Gastroesophageal sphincter (tissue), 4 donors: ENCODE data around the gene CEP112. TPM values are rescaled to one million over a fixed set of nuclear protein-coding genes. Genes with fewer than 3 reads are reported as not detected.

ENCODE experiments used
- ATAC-seq: fragments of 150-250 bp; one replicate; pipeline ENCODE4 v1.9.1; 2016; ENCODE audit warnings: mild to moderate bottlenecking, moderate library complexity
- H3K27ac ChIP-seq, 4 donors: fragments of 200-600 bp; sonication (generic) in 3 of 4; 1 replicate in 3 of 4; 2 replicates in 1 of 4; pipeline ENCODE4 v1.5.1; 2016 to 2019
- H3K27me3 ChIP-seq: fragments of 200-600 bp; sonication (generic); one replicate; pipeline ENCODE4 v1.5.1; 2019
- H3K36me3 ChIP-seq, 2 donors: fragments of 200-600 bp; sonication (generic); one replicate each; pipeline ENCODE4 v1.5.1; 2019; ENCODE audit warnings: control low read depth in 1 of 2
- H3K4me1 ChIP-seq, 3 donors: fragments of 200-600 bp; sonication (generic); 1 replicate in 2 of 3; 2 replicates in 1 of 3; pipeline ENCODE4 v1.5.1; 2016 to 2019; ENCODE audit warnings: control low read depth in 2 of 3
- H3K4me3 ChIP-seq, 2 donors: fragments of 200-600 bp; sonication (generic); one replicate each; pipeline ENCODE4 v1.5.1; 2019; ENCODE audit warnings: mild to moderate bottlenecking in 1 of 2, moderate library complexity in 1 of 2
- H3K9me3 ChIP-seq, 3 donors: fragments of 200-600 bp; sonication (generic); one replicate each; pipeline ENCODE4 v1.5.1; 2017 to 2019; ENCODE audit warnings: control low read depth in 2 of 3
- CTCF ChIP-seq, 4 experiments: fragments of 200-600 bp in 2 of 4; fragments of 450-650 bp in 2 of 4; sonication (generic) in 1 of 4; IDR thresholded peaks; one replicate each; pipeline ENCODE4 v1.5.1; 2017 to 2019; ENCODE audit warnings: antibody characterized with exemption in 4 of 4, mild to moderate bottlenecking in 2 of 4, moderate library complexity in 2 of 4
- EP300 ChIP-seq: sonication (generic); formaldehyde crosslinking; IDR thresholded peaks from one replicate; pipeline ENCODE4 v1.6.1; 2017; ENCODE audit warnings: antibody characterized with exemption, mild to moderate bottlenecking
- POLR2A ChIP-seq, 2 donors: fragments of 450-650 bp; IDR thresholded peaks; one replicate each; pipeline ENCODE4 v1.6.1; 2017; ENCODE audit warnings: antibody characterized with exemption in 2 of 2, mild to moderate bottlenecking in 2 of 2, moderate library complexity in 1 of 2
- POLR2AphosphoS5 ChIP-seq: sonication (generic); formaldehyde crosslinking; IDR thresholded peaks from one replicate; pipeline ENCODE4 v1.6.1; 2017; ENCODE audit warnings: antibody characterized with exemption
- WGBS, 2 donors: methylation state at CpG; one replicate each; pipeline ENCODE4 v1.1.5; 2018; ENCODE audit warnings: low coverage in 1 of 2; 5-methylcytosine and 5-hydroxymethylcytosine counted together
- total RNA-seq, 4 donors: library from RNA; depleted of rRNA; stranded (reverse); fragments of >200 nt; gene quantifications; one replicate each; pipeline ENCODE4 v1.1.0, GENCODE V29; 2016

The CEP112 gene
- total RNA-seq, 4 donors from 2014 or later, result 21.9 to 38.2 (median 27.0) TPM

- TF ChIP-seq POLR2A (IDR thresholded peaks at IDR 0.05), result no peak
- no peak for TF ChIP-seq EP300
- no peak for TF ChIP-seq POLR2AphosphoS5
- no peak for TF ChIP-seq CTCF (IDR thresholded peaks at IDR 0.05)
- Histone ChIP-seq H3K9me3 (no peaks in the 10 kb centered on the region), H3K36me3 (no peaks in the 10 kb centered on the region), H3K27ac (no peak overlapping the region), H3K27me3 (no peaks in the 10 kb centered on the region), H3K4me1 (no peaks in the 10 kb centered on the region), H3K4me3 (no peak overlapping the region)
- WGBS, 2 donors, result 95 to 96% methylated on average over 2 to 4 of the region's 4 CpGs
- no peak for ATAC-seq
Observed at GRCh38 chr17:65855675-65856074, 336.3 kb downstream of the CEP112 start.

GRCh38 chr17:65855245-65855644, 336.7 kb downstream of the CEP112 start:
- 71% methylated on average over 2 of the region's 2 CpGs; no CpG with 5 or more reads in 1 of the 2 donors for WGBS, 2 donors
- no peaks in the 10 kb centered on the region for H3K27me3 ChIP-seq
- no peak overlapping the region for H3K27ac ChIP-seq
- no peak for ATAC-seq
- H3K36me3 ChIP-seq, result no peaks in the 10 kb centered on the region
- TF ChIP-seq EP300, result no peak
- TF ChIP-seq POLR2AphosphoS5, result no peak
- TF ChIP-seq CTCF (IDR thresholded peaks at IDR 0.05), result no peak
- TF ChIP-seq POLR2A (IDR thresholded peaks at IDR 0.05), result no peak
- H3K9me3 ChIP-seq, result no peaks in the 10 kb centered on the region
- no peaks in the 10 kb centered on the region for H3K4me1 ChIP-seq
- no peak overlapping the region for H3K4me3 ChIP-seq

GRCh38 chr17:65853816-65854215, 338.1 kb downstream of the CEP112 start:
- ATAC-seq, result no peak
- Histone ChIP-seq H3K27me3 (no peaks in the 10 kb centered on the region), H3K9me3 (no peaks in the 10 kb centered on the region), H3K4me3 (no peak overlapping the region), H3K27ac (no peak overlapping the region), H3K4me1 (no peaks in the 10 kb centered on the region), H3K36me3 (no peaks in the 10 kb centered on the region)
- no peak for TF ChIP-seq CTCF (IDR thresholded peaks at IDR 0.05)
- TF ChIP-seq POLR2A (IDR thresholded peaks at IDR 0.05), result no peak
- TF ChIP-seq EP300, result no peak
- no peak for TF ChIP-seq POLR2AphosphoS5

- no peak overlapping the region for H3K4me3 ChIP-seq
- H3K9me3 ChIP-seq, result no peaks in the 10 kb centered on the region
- TF ChIP-seq EP300, result no peak
- no peak for TF ChIP-seq CTCF (IDR thresholded peaks at IDR 0.05)
- TF ChIP-seq POLR2A (IDR thresholded peaks at IDR 0.05), result no peak
- no peak for TF ChIP-seq POLR2AphosphoS5
- H3K4me1 ChIP-seq, result no peaks in the 10 kb centered on the region
- no peak overlapping the region for H3K27ac ChIP-seq
- H3K27me3 ChIP-seq, result no peaks in the 10 kb centered on the region
- no peaks in the 10 kb centered on the region for H3K36me3 ChIP-seq
- 45 to 57% methylated on average over 1 of the region's 1 CpG for WGBS, 2 donors
- no peak for ATAC-seq
Observed at GRCh38 chr17:65852911-65853310, 339.0 kb downstream of the CEP112 start.

- Histone ChIP-seq H3K27ac (no peak overlapping the region), H3K36me3 (no peaks in the 10 kb centered on the region), H3K4me1 (no peaks in the 10 kb centered on the region), H3K4me3 (no peak overlapping the region), H3K9me3 (no peaks in the 10 kb centered on the region), H3K27me3 (no peaks in the 10 kb centered on the region)
- WGBS, 2 donors, result 89% methylated on average over 2 of the region's 3 CpGs; no CpG with 5 or more reads in 1 of the 2 donors
- ATAC-seq, result no peak
- no peak for TF ChIP-seq POLR2A (IDR thresholded peaks at IDR 0.05)
- no peak for TF ChIP-seq EP300
- no peak for TF ChIP-seq CTCF (IDR thresholded peaks at IDR 0.05)
- TF ChIP-seq POLR2AphosphoS5, result no peak
Observed at GRCh38 chr17:65851965-65852736, 339.8 kb downstream of the CEP112 start.
